Body of pancreas (tissue), 4 donors: ENCODE measurements around the gene KRT76.

Source experiments
- CTCF ChIP-seq, 7 experiments: fragments of 450-650 bp in 4 of 7; fragments of 200-600 bp in 3 of 7; sonication (generic) in 3 of 7; IDR thresholded peaks; one replicate each; pipeline ENCODE4 v1.5.1; 2016 to 2019; ENCODE audit warnings: antibody characterized with exemption in 7 of 7
- POLR2A ChIP-seq, 3 donors: fragments of 450-650 bp; IDR thresholded peaks; one replicate each; pipeline ENCODE4 v1.6.1; 2016; ENCODE audit warnings: antibody characterized with exemption in 3 of 3, mild to moderate bottlenecking in 2 of 3

GRCh38 chr12:52777566-52777965 lies 421 bp upstream of the KRT76 start:
- TF ChIP-seq CTCF (IDR thresholded peaks at IDR 0.05) (no peak), POLR2A (IDR thresholded peaks at IDR 0.05) (no peak)
